CD4-positive, alpha-beta T cell treated with Interleukin-12 subunit alpha and Interleukin-12 subunit beta, for 1 hour (primary cell): Measurements from ENCODE around the gene WDR48.

Experiments used
- DNase-seq: peaks from one replicate; pipeline ENCODE4 v3.0.0-alpha.2; 2020

The WDR48 gene

GRCh38 chr3:39125841-39126500 is 74.2 kb downstream of the WDR48 start:
- DNase-seq: no peak

- DNase-seq: no peak
Observed at GRCh38 chr3:39126532-39127071, 74.8 kb downstream of the WDR48 start.

- no peak for DNase-seq
Observed at GRCh38 chr3:39127269-39127907, 75.6 kb downstream of the WDR48 start.

DNA sequence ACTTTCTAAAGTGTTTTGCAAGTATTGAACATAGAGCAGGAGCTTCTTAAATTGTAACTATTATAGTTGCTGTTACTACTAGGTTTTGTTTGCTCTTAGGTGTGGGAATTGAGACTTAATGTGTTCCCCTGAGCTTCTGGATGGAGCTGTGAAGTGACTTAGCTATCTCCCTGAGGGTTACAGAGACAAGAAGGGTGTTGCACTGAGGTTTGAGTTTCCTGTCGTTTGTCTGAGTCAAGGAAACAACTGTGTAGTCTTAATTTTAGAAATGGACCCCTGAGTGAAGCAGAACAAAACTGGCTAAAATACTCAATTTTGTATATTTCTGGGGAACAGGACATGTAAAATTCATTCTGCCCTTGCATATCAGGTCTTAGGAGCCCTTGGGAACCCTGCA is 76.1 kb downstream of the WDR48 start:
- no peak for DNase-seq

- no peak for DNase-seq
Observed at GRCh38 chr3:39128951-39129350, 77.1 kb downstream of the WDR48 start.

DNA sequence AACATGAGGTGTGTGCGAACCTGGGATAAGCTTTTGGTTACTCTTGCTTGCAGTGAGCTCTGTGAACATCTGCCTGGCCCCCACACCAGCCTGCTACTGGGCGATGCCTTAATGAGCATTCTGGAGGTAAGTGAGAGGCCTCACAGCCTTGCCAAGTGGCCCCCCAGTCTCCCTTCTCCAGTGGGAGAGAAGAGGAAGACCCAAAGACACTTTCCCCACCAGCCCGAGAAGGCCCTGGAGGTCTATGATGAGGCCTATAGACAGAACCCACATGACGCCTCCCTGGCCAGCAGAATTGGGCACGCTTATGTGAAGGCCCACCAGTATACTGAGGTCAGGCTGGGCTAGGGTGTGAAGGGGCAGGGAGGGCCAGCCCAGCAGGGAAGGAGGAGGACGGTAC is 78.2 kb downstream of the WDR48 start:
- DNase-seq: no peak

GRCh38 chr3:39130693-39131265 is 79.0 kb downstream of the WDR48 start:
- DNase-seq: no peak

- DNase-seq: no peak
Observed at GRCh38 chr3:39132096-39133092, 80.6 kb downstream of the WDR48 start.

- DNase-seq: no peak
Observed at GRCh38 chr3:39133093-39133490, 81.3 kb downstream of the WDR48 start.

DNA sequence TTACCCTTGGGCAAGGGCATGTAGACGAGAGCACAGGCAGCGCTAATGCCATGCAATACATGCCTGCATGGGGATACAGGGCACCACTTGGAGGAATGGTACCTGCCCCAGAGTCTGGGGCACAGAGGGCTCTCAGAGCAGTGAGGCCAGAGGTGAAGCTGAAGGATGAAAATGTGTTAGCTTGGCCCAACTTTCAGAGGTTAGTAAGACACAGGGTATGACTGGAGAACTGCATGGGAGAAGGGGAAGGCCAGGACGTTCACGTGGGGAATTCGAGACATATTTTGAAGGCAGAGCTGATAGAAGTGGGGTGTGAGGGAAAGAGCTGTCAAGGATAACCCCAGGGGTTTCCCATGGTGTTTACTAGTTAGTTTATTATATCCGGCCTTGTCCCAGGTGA is 82.0 kb downstream of the WDR48 start:
- DNase-seq: no peak

DNA sequence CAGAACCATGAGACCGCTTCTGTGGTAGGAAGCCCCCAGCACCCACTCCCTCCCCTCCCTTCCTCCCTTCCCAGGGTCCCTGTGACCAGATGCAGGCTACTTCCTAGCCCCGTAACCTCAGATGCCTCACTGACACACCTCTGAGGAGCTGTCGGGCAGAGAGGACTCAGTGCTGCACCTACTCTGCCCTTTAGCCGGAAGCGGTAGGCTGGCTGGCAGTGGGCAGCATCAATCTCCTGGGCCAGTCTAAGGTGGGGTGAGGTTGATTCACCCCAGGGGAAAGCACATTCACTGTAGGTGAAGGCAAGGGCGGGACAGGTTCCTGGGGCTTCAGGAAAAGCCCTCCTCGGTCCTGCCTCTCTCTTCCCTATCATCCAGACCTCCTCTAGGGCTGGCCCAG is 82.5 kb downstream of the WDR48 start:
- DNase-seq: no peak

DNA sequence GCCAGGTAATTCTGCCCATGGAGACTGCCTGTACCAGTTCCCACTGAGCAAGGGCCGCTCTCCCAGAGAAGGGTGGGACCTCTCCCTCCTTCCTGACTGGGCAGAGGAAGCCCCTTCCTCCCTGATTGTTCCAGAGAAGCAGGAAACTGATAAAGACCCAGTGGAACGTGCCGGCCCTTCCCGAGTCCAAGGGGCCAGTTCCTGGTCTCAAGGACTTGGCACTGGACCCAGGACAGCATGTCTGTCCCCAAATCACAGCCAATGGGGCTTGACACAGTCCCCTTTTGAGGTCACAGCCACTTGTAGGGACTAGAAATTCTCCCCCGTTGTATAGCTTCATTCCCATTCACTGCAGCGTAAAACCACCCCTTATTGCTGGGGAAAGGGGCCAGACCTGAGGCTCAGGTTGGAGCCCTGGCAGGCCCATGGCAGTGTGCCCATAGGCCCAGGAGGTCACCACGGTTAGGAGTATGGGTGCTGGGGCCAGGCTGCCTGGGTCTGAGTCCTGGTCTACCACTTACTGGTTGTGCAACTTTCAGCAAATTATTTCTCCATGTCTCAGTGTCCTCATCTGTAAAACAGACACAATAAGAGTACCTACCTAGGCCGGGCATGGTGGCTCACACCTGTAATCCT is 83.5 kb downstream of the WDR48 start:
- no peak for DNase-seq

GRCh38 chr3:39136533-39137434 is 85.0 kb downstream of the WDR48 start:
- DNase-seq: no peak

DNA sequence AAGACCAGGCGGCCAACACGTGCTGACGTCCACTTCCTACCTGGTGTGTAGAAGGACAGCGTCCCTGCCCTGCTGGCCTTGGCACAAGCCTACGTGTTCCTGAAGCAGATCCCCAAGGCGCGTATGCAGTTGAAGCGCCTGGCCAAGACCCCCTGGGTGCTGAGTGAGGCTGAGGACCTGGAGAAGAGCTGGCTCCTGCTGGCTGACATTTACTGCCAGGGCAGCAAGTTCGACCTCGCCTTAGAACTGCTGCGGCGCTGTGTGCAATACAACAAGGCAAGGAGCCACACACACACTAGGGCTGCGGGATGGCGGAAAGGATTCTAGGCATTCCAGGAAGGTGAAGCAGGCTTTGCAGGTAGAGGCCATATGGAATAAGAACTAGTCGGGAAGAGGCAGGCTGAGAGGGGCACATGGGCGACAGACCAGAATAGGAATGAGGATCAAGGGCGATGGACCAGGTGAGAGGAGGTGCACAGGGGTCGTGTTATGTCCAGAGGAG is 85.7 kb downstream of the WDR48 start:
- no peak for DNase-seq

DNA sequence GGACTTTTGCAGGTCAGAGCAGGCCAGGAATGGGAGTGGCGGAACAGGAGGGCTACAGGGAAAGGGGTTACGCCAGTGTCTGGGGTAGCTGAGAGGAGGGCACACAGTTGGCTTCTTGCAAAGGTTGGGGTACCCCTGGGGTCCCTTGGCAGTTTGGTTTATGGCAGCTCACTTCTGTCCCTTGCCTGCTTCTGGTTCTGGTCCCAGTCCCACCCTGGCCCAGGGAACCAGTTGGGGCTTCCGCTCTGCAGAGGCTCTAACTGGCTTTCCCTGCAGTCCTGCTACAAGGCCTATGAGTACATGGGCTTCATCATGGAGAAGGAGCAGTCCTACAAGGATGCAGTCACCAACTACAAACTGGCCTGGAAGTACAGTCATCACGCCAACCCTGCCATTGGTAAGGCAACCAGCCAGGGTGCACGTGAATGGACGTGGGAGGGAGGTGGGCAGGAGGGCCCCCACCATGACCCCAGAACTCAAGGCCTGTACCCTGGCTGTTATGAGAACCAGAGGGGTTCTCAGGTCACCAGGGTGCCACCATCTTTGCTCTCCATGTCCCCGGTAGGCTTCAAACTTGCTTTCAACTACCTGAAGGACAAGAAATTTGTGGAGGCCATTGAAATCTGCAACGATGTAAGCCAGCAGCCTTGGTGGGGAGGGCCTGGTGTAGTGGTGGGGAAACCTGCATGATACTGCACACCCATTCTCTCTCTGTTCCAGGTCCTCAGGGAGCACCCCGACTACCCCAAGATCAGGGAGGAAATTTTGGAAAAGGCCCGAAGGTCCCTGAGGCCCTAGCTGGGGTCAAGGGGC is 86.4 kb downstream of the WDR48 start:
- no peak for DNase-seq

GRCh38 chr3:39138804-39139415 is 87.1 kb downstream of the WDR48 start:
- no peak for DNase-seq

DNA sequence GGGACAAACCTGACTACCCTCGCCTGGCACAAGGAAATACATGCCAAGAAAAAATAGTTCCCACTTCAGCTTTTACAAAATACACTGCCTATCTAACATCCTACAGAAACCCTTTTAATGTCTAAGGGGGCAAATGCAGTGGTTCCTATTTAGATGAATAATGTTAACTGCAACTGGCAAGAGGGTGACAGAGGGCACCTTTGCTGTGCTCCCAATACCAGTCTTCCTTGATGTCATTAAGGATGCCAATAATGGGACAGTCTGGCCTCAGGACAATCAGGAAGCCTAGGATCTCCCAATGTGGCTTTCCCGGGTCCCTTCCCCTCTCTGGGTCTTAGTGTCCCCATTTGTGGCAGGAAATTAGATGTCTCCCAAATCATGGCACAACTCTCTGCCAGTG is 87.6 kb downstream of the WDR48 start:
- DNase-seq: no peak

DNA sequence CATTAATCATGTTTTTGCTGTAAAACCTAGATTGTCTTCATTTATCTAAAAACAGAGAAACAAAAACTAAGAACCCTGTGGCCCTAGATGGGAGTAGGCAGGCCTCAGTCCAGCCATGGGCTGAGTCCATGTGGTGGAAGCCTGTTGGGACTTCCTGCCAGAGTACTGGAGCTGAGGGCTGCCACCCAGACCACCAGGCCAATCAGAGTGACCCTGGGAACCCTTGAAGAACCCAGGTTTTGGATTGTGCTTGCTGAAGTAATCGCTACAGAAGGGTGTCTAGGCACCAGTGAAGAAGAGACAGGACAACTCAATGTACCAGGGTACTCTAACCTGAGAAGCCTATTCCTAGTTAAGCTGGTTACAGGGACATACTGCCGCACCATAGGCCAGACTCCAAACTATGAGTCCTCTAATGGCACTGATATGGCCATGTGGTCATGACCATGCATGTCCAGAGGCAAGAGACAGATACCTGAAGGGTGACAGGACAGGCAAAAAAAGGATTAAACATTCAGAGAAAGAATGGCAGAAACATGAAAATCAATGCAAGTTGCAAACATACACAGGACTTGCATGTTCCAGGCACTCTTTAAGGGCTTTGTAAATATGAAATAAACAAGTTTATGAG is 88.6 kb downstream of the WDR48 start:
- DNase-seq: no peak
